GM12874 (cell line): ENCODE data around the gene DCHS1.

Experiments
- CTCF ChIP-seq: IDR thresholded peaks from 2 replicates; pipeline ENCODE4 v1.5.1; 2011; ENCODE audit warnings: low read depth, mild to moderate bottlenecking, control low read depth, low read length, moderate library complexity; ENCODE audit not compliant: insufficient read depth

The DCHS1 gene

GRCh38 chr11:6631361-6631890 lies 24.2 kb downstream of the DCHS1 start:
- TF ChIP-seq CTCF: no peak

GRCh38 chr11:6630632-6631291 lies 24.8 kb downstream of the DCHS1 start:
- no peak for TF ChIP-seq CTCF

GRCh38 chr11:6629892-6630631 lies 25.5 kb downstream of the DCHS1 start:
- TF ChIP-seq CTCF: no peak

- no peak for TF ChIP-seq CTCF
Measured at GRCh38 chr11:6629573-6629891, 26.1 kb downstream of the DCHS1 start.

GRCh38 chr11:6628526-6628925 lies 27.1 kb downstream of the DCHS1 start:
- TF ChIP-seq CTCF: no peak

- no peak for TF ChIP-seq CTCF
Measured at GRCh38 chr11:6627762-6628241, 27.8 kb downstream of the DCHS1 start.

- TF ChIP-seq CTCF: no peak
Measured at GRCh38 chr11:6626971-6627761, 28.4 kb downstream of the DCHS1 start.
